Mammary microvascular endothelial cell (primary cell): Measurements from ENCODE around the gene OR1K1. TPM values are rescaled to one million over a fixed set of nuclear protein-coding genes. Genes with fewer than 3 reads are reported as not detected.

Experiments used
- total RNA-seq: library from RNA; depleted of rRNA; stranded (reverse); fragments of >200 nt; gene quantifications from 2 replicates; pipeline ENCODE4 v1.2.3, GENCODE V29; 2015

OR1K1 gene
- total RNA-seq: not detected in 2 replicates

GRCh38 chr9:122800066-122801060, at the start of gene OR1K1:
TSS of gene OR1K1 (plus strand) at chr9:122800123. CDS start at chr9:122800123, 0 bp downstream.

GRCh38 chr9:122788831-122789230, 11.1 kb upstream of the OR1K1 start, which contains the start of gene OR5C1:
TSS of gene OR5C1 (plus strand) at chr9:122788933. CDS start at chr9:122788933, 0 bp downstream.

Other genes starting within 250 kb of the OR1K1 start
- gene OR1N2, start 247.0 kb upstream of the OR1K1 start, total RNA-seq: not detected in 2 replicates
- gene OR1L8, start 216.7 kb upstream of the OR1K1 start, total RNA-seq: 0.10 TPM in 1 of 2 replicates, not detected in the other
- gene OR1Q1, start 185.4 kb upstream of the OR1K1 start, total RNA-seq: not detected in 2 replicates
- gene OR1B1, start 142.5 kb upstream of the OR1K1 start, total RNA-seq: not detected in 2 replicates
- gene OR1L1, start 138.4 kb upstream of the OR1K1 start, total RNA-seq: not detected in 2 replicates
- gene OR1L3, start 125.0 kb upstream of the OR1K1 start, total RNA-seq: not detected in 2 replicates
- gene OR1L4, start 76.1 kb upstream of the OR1K1 start, total RNA-seq: not detected in 2 replicates
- not detected in 2 replicates for gene OR1L6, start 57.8 kb upstream of the OR1K1 start, total RNA-seq
- not detected in 2 replicates for gene OR5C1, start 11.2 kb upstream of the OR1K1 start, total RNA-seq
- gene PDCL, start 28.5 kb downstream of the OR1K1 start, total RNA-seq: 27.4 and 28.0 TPM in 2 replicates
- gene RC3H2, start 105.2 kb downstream of the OR1K1 start, total RNA-seq: 39.3 and 44.4 TPM in 2 replicates
- 4.4 and 5.1 TPM in 2 replicates for gene ZBTB6, start 113.2 kb downstream of the OR1K1 start, total RNA-seq
- gene ZBTB26, start 131.4 kb downstream of the OR1K1 start, total RNA-seq: 1.2 and 1.8 TPM in 2 replicates
- gene RABGAP1, start 140.9 kb downstream of the OR1K1 start, total RNA-seq: 8.1 and 9.6 TPM in 2 replicates
- 0.25 TPM in 1 of 2 replicates, not detected in the other for gene GPR21, start 233.5 kb downstream of the OR1K1 start, total RNA-seq